GM12891 (cell line): ENCODE measurements around the gene DIP2B.
"Not testable (repeated sequence)": the region's sequence is repeated elsewhere in the genome, so short reads cannot be mapped to it uniquely, and the experiment has no call there.

Source experiments
- DNase-seq: peaks from one replicate; pipeline ENCODE4 v3.0.0; 2011; ENCODE audit warnings: low spot score; ENCODE audit not compliant: insufficient read length
- FAIRE-seq: peaks from 2 replicates; lab custom pipeline; 2011; peaks lifted over from hg19 to GRCh38; lab: Jason Lieb, UNC
- PAX5 ChIP-seq: IDR thresholded peaks from 2 replicates; pipeline ENCODE4 v1.6.1; 2011; ENCODE audit warnings: low read length, moderate library complexity, mild to moderate bottlenecking; ENCODE audit not compliant: insufficient read depth, severe bottlenecking
- POLR2A ChIP-seq: IDR thresholded peaks from 2 replicates; pipeline ENCODE4 v1.6.1; 2011; ENCODE audit warnings: low read depth, low read length, control low read depth
- POLR2AphosphoS5 ChIP-seq: IDR thresholded peaks from 2 replicates; pipeline ENCODE4 v1.6.1; 2011; ENCODE audit warnings: low read depth, low read length, control low read depth
- POU2F2 ChIP-seq: IDR thresholded peaks from 2 replicates; pipeline ENCODE4 v1.6.1; 2011; ENCODE audit warnings: low read depth, mild to moderate bottlenecking, control low read depth, low read length, moderate library complexity
- SPI1 ChIP-seq: IDR thresholded peaks from 2 replicates; pipeline ENCODE4 v1.6.1; 2011; ENCODE audit warnings: low read depth, low read length, control low read depth
- TAF1 ChIP-seq: IDR thresholded peaks from 2 replicates; pipeline ENCODE4 v1.6.1; 2011; ENCODE audit warnings: low read depth, low read length, control low read depth

DIP2B gene

DNA sequence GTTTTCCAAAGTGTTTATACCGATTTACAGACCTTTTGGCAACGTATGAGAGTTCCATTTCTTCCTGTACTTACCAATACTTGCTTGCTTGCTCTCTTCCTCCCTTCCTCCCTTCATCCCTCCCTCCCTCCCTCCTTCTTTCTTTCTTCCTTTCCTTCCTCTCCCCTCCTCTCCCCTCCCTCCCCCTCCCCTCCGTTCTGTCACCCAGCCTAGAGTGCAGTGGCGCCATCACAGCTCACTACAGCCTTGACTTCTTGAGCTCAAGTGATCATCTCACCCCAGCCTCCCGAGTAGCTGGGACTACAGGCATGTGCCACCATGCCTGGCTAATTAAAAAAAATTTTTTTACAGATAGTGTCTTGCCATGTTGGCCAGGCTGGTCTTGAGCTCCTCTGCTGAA lies 40.4 kb downstream of the DIP2B start:
- no peak for FAIRE-seq
- DNase-seq = no peak

DNA sequence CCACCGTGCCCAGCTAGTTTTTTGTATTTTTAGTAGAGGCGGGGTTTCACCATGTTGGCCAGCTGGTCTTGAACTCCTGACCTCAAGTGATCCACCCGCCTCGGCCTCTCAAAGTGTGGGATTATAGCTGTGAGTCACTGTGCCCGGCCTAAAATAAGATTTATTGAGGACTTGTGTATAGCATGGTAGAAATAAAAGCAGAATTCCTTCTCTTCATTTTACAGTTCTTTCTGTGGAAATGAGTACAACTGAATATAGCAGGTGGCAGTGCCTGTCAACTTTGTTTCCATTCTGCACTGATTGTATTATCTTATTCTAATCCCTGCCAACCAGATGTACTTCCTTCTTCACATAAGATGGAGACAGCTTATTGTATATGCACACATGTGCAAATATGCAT lies 41.0 kb downstream of the DIP2B start:
- TF ChIP-seq SPI1 (no peak), POLR2A (no peak), PAX5 (no peak), POU2F2 (no peak), TAF1 (no peak), POLR2AphosphoS5 (no peak)
- DNase-seq (no peak), FAIRE-seq (no peak)

More for the DNA sequence above, 40.4 kb downstream of the DIP2B start:
- TF ChIP-seq PAX5 = no peak
- no peak for TF ChIP-seq SPI1

DNA sequence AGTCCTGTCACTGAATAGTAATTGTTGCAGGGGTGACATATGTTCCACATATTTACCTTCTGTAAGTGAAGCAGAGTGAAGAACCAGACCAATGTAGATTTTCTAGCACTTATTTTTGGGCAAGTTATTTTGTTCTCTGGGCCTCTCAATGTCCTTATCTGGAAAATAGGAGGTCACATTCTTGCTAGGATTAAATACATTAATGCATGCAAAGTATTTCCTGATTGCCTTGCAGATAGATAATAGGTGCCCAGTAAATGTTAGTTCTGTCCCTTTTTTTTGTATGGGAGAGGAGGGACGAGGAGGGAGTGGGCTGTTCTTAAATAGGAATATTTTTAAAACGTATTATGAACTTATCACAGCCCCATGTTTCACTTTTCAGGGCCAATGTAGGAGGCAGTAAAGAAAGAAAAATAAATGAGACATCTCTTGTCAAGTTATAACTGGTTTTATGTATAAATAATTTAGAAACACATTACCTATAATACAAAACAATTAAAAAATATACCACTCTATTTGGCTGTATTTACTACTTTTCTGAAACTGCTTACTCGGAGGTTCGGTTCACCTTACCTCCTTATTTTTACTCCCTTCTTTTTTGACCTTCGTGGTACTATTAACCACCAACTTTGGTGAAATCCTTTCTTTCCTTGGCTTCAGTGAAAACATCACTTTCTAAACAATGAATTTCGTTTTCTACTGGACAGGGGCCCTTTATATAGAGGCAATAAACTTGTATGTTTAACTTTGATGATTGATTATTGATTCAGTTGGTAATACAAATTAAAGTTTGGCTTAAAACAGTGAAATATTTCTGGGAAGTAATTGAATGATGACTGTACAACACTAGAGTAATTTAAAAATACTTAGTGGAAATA lies 41.9 kb downstream of the DIP2B start:
- TF ChIP-seq TAF1 (no peak), SPI1 (no peak), POU2F2 (no peak)
- no peak for FAIRE-seq
- DNase-seq = no peak

DNA sequence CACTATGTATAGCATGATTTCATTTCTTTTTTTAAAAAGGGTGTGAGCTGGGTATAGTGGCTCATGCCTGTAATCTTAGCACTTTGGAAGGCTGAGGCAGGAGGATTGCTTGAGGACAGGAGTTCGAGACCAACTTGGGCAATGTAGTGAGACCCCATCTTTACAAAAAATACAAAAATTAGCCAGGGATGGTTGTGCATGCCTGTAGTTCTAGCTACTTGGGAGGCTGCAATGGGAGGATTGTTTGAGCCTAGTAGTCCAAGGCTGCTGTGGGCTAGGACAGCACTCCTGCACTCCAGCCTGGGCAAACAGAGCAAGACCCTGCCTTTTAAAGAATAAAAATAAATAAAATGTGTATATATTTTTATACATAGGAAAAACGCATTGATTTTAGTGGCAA lies 43.0 kb downstream of the DIP2B start:
- DNase-seq = no peak

GRCh38 chr12:50549885-50550284 lies 45.1 kb downstream of the DIP2B start:
- FAIRE-seq (no peak), DNase-seq (no peak)
- TF ChIP-seq PAX5 (no peak), SPI1 (no peak), POU2F2 (no peak), TAF1 (no peak), POLR2A (no peak), POLR2AphosphoS5 (no peak)

More for the DNA sequence above, 43.0 kb downstream of the DIP2B start:
- no peak for FAIRE-seq
- TF ChIP-seq POLR2A (no peak), TAF1 (no peak), POLR2AphosphoS5 (no peak), POU2F2 (no peak), SPI1 (no peak), PAX5 (no peak)

DNA sequence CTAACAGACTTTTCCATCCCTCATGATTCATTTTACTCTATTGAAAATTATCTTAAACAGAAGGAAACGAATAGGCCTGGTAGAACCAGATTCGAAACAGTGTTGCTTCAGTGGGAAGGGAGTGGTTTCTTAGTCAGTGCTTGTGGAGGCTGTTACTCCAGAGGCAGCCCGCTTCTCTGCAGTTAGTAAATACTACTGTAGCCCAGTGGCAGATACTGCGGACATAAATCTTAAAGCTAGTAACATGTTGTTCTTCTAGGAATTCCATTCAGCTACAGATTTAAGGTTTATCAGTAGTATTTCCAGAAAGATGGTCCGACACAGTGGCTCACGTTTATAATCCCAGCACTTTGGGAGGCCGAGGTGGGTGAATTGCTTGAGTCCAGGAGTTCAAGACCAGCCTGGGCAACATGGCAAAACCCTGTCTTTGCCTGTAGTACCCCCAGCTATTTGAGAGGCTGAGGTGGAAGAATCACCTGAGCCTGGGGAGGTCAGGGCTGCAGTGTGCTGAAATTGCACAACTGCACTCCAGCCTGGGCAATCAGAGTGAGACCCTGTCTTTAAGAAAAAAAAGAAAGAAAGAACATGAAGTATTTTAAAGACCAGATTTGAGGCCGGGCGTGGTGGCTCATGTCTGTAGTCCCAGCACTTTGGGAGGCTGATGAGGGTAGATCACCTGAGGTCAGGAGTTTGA lies 45.9 kb downstream of the DIP2B start:
- no peak for TF ChIP-seq POLR2A
- no peak for TF ChIP-seq SPI1
- no peak for TF ChIP-seq POLR2AphosphoS5
- TF ChIP-seq PAX5 = no peak
- TF ChIP-seq TAF1 = no peak
- no peak for TF ChIP-seq POU2F2
- FAIRE-seq = no peak
- DNase-seq = no peak

DNA sequence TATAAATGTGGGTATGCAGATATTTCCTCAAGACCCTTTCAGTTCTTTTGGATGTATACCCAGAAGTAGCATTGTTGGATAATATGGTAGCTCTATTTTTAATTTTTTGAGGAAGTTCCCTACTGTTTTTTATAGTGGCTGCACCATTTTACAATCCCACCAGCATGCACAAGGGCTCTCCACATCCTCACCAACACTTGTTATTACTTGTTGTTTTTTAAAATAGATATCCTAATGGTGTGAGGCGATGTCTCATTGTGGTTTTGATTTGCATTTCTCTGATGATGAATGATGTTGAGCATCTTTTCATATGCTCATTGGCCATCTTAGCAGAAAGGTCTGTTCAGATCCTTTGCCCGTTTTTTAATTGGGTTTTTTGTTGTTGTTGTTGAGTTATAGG lies 47.1 kb downstream of the DIP2B start:
- FAIRE-seq (no peak), DNase-seq (no peak)
- no peak for TF ChIP-seq POLR2AphosphoS5
- TF ChIP-seq PAX5 = no peak
- TF ChIP-seq POU2F2 = no peak
- TF ChIP-seq TAF1 = no peak
- TF ChIP-seq POLR2A = no peak
- no peak for TF ChIP-seq SPI1

DNA sequence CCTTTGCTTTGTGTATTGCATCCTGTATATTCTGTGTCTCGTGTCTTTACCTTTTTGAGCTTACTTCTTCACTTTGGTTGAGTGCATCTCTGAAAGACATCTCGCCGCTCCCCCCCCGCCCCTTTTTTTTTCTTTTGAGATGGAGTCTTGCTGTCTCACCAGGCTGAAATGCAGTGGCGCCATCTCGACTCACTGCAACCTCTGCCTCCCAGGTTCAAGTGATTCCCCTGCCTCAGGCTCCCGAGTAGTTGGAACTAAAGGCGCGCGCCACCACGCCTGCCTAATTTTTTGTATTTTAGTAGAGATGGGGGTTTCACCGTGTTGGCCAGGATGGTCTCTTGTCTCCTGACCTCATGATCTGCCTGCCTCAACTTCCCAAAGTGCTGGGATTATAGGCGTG lies 49.9 kb downstream of the DIP2B start:
- FAIRE-seq = no peak
- TF ChIP-seq POLR2AphosphoS5 (no peak), SPI1 (no peak), PAX5 (no peak), POU2F2 (no peak), TAF1 (no peak), POLR2A (no peak)
- DNase-seq = no peak

DNA sequence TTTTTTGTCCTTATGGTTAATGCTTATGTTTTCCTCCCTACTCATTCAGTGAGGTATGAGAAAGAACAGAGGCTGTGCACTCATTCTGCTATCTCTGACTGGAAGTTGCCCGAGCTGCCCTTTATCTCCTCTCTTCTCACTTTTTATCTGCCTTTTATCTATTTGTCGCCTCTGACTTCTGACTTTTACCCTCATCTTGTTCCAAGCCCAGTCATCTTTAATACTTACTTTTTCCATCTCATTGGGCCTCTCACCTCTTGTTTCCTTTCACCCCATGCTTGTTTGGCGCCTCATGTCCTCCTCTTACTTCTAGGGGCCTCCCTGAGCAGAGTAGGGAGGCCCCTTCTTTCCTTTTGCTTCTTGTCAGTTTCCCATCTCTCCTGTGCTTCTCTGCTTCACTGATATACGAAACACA lies 50.7 kb downstream of the DIP2B start:
- no peak for FAIRE-seq
- TF ChIP-seq POLR2A (no peak), TAF1 (no peak), POLR2AphosphoS5 (no peak), PAX5 (no peak), SPI1 (no peak), POU2F2 (no peak)
- no peak for DNase-seq

- FAIRE-seq = no peak
- no peak for TF ChIP-seq TAF1
- no peak for TF ChIP-seq SPI1
- no peak for TF ChIP-seq PAX5
- no peak for TF ChIP-seq POLR2A
- no peak for TF ChIP-seq POU2F2
- TF ChIP-seq POLR2AphosphoS5 = no peak
Observed at GRCh38 chr12:50556273-50556672, 51.5 kb downstream of the DIP2B start.

DNA sequence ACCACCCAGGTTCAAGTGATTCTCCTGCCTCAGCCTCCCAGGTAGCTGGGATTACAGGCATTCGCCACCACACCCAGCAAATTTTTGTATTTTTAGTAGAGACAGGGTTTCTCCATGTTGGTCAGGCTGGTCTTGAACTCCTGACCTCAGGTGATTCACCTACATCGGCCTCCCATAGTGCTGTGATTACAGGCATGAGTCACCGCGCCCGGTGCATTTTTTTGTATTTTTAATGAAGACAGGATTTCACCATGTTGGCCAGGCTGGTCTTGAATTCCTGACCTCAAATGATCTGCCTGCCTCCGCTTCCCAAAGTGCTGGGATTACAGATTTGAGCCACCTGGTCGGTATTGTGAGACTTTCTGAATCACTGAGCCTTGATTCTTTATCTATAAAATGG lies 52.0 kb downstream of the DIP2B start:
- DNase-seq, FAIRE-seq: not testable (repeated sequence)

More at GRCh38 chr12:50556273-50556672, 51.5 kb downstream of the DIP2B start:
- no peak for DNase-seq
